NCI-H1417 treated with DMSO at 0.1 percent for 48 hours (cell line): ENCODE measurements around the gene COL23A1.

Experiments used
- DNase-seq: peaks from one replicate; lab custom pipeline; 2025; lab: John Stamatoyannopoulos, UW

Gene COL23A1

GRCh38 chr5:178532236-178532635, 58.0 kb downstream of the COL23A1 start:
- no peak for DNase-seq

DNA sequence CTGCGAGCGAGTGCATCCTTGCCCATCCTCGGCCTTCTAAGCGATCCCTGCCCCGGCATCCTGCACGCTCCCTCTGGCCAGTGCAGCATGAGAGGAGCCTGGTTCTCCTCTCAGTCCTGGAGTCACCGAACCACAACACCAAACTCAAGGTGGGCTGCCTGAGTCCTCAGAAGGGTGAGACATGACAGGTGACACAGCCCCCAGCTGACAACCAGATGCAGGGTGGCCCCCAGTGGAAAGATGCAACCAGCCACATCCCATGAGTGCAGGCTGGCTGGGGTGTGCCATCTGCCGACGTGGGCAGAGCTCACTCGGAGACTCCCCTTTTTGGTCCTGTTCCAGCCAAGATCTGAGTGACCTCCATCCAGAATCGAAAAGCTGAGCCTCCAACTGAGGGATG, 58.4 kb downstream of the COL23A1 start:
- DNase-seq = no peak

- DNase-seq = no peak
Observed at GRCh38 chr5:178530526-178530925, 59.7 kb downstream of the COL23A1 start.

GRCh38 chr5:178529080-178529479, 61.1 kb downstream of the COL23A1 start:
- no peak for DNase-seq

- DNase-seq = no peak
Observed at GRCh38 chr5:178527458-178528307, 62.5 kb downstream of the COL23A1 start.

DNA sequence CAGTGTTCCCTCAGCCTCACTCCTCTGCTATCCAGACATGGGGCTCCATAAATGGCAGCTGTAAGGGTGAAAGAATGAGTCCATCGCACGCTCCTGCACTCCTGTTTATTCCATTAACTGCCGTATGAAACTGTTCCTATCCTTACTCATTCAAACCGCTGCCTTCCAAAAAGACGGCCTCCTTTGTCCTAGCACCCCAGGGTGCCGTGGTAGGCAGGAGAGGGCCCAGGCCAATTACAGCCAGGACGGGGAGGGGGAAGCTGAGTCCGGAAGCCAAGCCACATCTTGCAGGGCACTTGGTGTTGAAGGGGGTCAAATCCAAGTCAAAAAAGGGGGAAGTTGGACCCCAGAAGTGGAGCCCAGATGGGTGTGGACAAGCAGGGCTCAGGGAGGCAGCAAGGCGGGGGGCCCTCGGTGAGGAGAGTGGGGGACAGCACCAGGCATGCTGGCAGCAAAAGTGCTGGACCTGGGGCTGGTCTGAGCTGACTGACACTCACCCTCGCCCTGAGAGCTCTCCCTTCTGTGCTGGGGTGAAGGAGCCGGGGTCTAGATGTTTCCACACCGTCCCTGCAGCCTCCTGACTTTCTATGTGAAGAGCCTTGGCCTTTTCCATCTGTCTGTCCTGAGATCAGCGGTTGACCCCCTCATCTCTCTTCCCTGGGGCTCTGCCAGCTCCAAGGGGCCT, 63.3 kb downstream of the COL23A1 start:
- no peak for DNase-seq

- DNase-seq = no peak
Observed at GRCh38 chr5:178525906-178526732, 64.1 kb downstream of the COL23A1 start.

DNA sequence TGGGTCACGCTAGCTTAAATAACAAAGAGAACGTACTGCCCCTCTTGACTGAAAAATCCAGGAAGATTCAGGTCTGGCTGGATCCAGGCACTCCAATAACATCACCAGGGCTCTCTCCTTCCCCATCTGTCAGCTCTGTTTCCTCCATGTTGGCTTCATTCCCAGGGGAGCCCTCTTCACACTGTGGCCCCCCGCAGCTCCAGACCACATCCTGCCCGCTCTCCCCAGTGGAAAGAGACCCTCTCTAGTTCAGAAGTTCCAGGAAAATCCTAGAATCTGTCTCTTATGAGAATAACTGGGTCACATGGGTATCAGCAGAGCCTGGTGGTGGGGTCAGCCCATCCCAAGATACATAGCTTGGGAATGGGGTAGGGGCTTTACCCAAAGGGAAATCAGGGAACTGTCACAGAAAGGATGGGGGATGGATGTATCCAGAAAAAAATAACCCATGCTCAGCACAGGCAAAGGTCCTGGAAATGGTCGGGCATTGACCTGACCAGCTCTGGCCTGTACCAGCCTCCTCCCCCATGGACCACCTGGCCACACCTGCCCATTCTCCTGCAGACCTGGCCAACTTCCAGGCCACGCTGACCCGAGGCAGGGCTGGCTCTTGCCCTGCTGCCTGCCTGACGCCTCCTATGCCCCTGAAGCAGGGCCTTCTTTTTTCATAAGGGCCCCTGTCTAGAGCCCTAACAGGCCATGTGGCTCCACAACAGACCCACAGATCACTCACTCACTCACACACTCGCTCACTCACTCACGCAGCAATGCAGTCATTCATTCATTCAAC, 65.9 kb downstream of the COL23A1 start:
- no peak for DNase-seq

- DNase-seq = no peak
Observed at GRCh38 chr5:178522361-178522760, 67.8 kb downstream of the COL23A1 start.

GRCh38 chr5:178520851-178521250, 69.3 kb downstream of the COL23A1 start:
- no peak for DNase-seq

GRCh38 chr5:178519804-178520203, 70.4 kb downstream of the COL23A1 start:
- no peak for DNase-seq

DNA sequence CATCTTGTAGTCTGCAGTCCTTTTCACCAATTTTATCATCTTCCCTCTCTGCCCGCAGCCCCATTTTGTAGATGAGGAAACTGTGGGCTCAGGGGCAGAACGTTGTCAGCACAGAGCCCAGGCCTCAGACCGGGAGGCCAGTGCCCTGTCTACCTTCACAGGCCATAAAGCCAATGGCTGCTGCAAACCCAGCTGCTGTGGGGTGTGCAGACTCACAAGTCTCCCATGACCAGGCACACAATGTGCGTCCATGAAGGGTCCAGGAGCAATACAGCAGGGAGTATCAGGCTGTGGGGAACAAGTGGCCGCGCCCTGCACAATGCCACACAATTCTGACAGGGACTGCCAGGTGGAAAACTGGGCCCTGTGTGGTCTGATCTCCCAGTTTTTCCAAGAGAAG, 71.0 kb downstream of the COL23A1 start:
- DNase-seq = no peak

DNA sequence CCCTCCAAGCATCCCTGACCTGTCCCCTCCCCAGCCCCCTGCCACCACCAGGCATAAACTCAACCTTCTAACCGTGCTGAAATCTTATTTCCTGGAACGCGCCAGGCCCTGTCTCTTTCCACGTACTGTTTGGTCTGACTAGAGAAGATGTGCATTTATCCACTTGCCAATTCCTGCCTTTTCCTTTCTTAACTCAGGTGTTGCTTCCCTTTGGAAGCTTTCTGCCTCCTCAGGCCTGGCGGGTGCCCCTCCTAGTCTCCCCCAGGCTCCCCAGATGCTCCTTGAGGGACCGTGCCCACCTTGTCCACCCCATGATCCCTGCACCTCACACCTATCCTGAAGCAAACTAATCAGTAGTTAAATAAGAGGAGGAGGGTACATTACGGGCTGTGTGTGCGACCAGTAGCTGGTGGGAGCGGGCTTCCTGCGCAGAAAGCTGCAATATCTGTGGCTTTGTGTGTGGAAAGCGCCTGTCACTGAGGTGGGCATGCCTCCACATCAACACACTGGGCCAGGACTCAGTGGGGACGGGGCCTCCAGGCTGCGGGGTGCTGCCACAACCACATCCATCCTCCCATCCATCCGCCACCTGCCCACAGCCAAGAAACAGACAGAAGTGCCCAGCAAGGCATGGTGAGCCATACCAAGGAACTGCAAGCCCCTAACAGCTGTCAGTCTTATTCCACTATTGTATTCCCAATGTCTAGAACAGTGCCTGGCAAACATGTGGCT, 73.5 kb downstream of the COL23A1 start:
- DNase-seq = no peak

- no peak for DNase-seq
Observed at GRCh38 chr5:178515776-178516503, 74.3 kb downstream of the COL23A1 start.

DNA sequence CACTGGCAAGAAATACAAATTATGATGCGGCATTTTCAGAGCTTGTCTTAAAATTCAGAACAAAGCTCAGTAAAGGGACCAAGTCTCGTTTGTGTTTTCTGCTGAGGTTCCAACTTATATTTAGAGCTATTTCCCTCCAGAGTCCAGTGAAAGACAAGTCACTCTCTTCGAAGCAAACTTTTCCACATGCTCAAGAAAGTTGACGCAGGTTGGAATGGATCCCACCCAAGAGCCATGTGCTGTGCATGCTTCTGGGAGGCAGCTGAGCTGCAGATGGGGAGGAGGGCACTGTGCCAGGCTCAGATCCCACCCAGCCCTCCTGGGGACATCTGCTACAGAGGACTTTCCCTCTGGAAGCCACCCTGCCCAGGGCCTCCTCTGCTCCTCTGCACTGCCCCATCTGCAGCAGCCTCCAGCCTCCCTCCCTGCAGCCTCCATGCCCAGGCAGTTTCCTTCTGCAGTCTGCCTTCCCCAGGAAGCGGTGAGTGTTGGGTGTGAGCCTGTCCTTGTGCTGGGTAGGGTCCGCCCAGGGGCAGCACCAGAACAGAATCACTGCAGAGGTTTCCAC, 75.3 kb downstream of the COL23A1 start:
- DNase-seq = no peak

DNA sequence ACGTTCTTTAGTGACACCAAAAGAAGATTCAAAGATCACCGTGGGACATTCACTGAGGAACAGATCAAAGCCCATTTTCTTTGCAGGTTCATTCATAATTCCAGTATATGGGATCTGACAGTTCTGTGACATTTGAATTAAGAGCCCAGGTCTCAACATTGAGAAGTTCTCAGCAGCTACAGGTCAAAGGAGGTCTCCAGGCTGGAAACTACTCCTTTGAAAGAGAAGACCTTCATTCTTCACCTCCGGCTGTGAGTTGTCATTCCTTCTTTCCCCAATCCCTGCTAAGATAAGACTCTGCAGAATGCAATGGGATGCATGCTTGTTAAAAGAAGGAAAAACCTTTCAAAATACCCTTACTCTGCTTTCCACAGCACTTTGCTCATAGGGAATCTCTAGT, 79.0 kb downstream of the COL23A1 start:
- DNase-seq = no peak

DNA sequence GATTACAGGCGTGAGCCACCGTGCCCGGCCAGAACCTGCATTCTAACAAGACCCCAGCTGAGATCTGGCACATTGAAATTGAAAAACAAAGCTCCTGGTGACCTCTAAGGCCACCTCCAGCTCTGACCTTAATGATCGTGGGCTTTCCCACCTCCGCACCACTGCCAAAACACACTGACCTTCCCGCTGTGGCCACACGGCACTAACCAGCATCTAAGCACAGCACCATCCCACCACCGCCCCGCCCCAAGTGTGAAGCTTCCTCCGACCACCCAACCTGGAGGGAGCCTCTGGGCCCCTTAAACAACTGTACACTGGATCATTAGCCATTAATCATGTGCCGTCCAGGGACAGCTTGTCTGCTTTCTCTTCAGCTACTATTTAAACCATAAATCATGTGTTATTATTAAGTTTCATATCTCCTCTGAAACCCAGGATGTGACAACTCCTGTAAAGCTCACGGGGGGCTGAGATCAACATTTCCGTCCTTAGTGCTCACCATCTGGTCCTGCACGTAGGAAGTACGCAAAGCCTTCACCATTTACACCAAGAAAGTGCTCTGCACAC, 80.6 kb downstream of the COL23A1 start:
- no peak for DNase-seq

DNA sequence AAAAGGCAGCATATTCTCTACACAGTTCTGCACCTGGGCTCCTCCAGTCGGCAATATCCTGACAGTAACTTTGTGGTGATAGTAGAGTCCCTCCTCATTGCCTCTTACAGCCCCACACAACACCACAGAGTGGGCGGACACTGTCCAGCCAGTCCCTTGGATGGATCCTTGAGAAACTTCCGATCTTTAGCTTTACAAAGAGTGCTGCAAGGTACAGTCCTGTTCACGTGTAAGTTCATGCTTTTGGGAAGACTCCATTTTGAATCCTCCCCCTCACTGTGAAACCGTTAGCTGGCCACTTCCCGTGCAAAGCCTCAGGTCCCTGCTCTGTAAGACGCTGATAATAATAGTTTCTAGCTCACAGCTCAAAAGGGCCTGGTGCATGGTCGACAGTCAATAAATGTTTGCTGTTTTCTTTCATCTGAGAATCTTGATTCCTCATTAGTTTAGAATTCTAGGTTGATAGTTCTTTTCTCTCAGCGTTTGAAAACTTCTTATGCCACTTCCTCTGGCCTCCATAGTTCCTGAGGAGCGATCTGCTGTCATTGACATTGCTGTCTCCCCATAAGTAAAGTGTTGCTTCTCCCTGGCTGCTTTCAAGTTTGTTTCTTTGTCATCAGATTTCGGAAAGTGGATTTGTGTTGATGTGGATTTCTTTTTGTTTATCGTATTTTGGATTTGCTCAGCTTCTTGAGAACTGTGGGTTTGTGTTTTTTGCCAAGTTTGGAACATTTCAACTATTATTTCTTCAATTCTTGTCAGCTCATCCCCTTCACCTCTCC, 82.9 kb downstream of the COL23A1 start:
- no peak for DNase-seq
